Chondrocyte (in vitro differentiated cells): Measurements from ENCODE around the gene TBC1D5. TPM values are rescaled to one million over a fixed set of nuclear protein-coding genes. Genes with fewer than 3 reads are reported as not detected.

Experiments
- DNase-seq: peaks from one replicate; pipeline ENCODE4 v3.0.0; 2021; ENCODE audit warnings: mixed read lengths, low spot score
- H3K27ac Mint-ChIP-seq: one replicate; pipeline ENCODE4 v1.8.0; 2021; ENCODE audit warnings: mild to moderate bottlenecking, moderate library complexity, mixed read lengths; ENCODE audit not compliant: unreplicated experiment
- H3K27me3 Mint-ChIP-seq: 2 replicates; pipeline ENCODE4 v1.8.0; 2021; ENCODE audit warnings: low read depth, mixed read lengths
- H3K36me3 Mint-ChIP-seq: 2 replicates; pipeline ENCODE4 v1.8.0; 2021; ENCODE audit warnings: low read depth, mixed read lengths
- H3K4me1 Mint-ChIP-seq: 2 replicates; pipeline ENCODE4 v1.8.0; 2021; ENCODE audit warnings: low read depth, mild to moderate bottlenecking, mixed read lengths
- H3K4me3 Mint-ChIP-seq: one replicate; pipeline ENCODE4 v1.8.0; 2021; ENCODE audit warnings: mild to moderate bottlenecking, moderate library complexity, mixed read lengths; ENCODE audit not compliant: unreplicated experiment
- H3K9me3 Mint-ChIP-seq: 2 replicates; pipeline ENCODE4 v1.8.0; 2021; ENCODE audit warnings: low read depth, mixed read lengths
- total RNA-seq: library from RNA; stranded (reverse); gene quantifications from 3 replicates; pipeline ENCODE4 v1.2.1, GENCODE V29; 2021
- TF ChIP-seq, protein P1 (sequence below): fragments of 200-600 bp; sonication (generic); IDR thresholded peaks from 2 replicates; pipeline ENCODE4 v1.5.0; 2021; ENCODE audit warnings: antibody characterized with exemption, mild to moderate bottlenecking, moderate library complexity

The TBC1D5 gene
- total RNA-seq, 1 donor from 2014 or later: 44.6 TPM

DNA sequence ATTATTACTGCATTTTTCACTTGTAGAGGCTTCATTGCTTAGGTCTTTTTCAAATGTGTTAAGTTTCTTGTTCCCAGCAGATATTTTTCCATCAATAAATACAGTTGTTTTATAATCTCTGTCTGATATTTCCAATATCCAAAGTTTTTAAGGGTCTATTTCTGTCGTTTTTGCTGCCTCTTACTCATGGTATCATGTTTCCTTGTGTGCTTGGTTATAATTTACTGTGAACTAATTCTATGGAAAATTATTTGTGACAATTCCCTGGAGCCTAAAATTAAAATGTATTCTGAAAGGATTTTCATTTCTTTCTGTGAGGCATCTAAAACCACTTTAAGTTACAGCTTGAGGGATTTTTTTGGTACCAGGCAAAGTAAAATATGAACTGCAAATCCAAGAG lies 17.5 kb downstream of the TBC1D5 start:
- peaks cover 3% of the 10 kb centered on the region for H3K4me1 Mint-ChIP-seq
- TF ChIP-seq, protein P1, sequence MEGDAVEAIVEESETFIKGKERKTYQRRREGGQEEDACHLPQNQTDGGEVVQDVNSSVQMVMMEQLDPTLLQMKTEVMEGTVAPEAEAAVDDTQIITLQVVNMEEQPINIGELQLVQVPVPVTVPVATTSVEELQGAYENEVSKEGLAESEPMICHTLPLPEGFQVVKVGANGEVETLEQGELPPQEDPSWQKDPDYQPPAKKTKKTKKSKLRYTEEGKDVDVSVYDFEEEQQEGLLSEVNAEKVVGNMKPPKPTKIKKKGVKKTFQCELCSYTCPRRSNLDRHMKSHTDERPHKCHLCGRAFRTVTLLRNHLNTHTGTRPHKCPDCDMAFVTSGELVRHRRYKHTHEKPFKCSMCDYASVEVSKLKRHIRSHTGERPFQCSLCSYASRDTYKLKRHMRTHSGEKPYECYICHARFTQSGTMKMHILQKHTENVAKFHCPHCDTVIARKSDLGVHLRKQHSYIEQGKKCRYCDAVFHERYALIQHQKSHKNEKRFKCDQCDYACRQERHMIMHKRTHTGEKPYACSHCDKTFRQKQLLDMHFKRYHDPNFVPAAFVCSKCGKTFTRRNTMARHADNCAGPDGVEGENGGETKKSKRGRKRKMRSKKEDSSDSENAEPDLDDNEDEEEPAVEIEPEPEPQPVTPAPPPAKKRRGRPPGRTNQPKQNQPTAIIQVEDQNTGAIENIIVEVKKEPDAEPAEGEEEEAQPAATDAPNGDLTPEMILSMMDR: no peak
- H3K4me3 Mint-ChIP-seq: no peak overlapping the region
- no peak overlapping the region for H3K27ac Mint-ChIP-seq
- no peak for DNase-seq
- no peaks in the 10 kb centered on the region for H3K27me3 Mint-ChIP-seq
- H3K36me3 Mint-ChIP-seq: peaks cover 13% of the 10 kb centered on the region
- H3K9me3 Mint-ChIP-seq: peaks cover 11% of the 10 kb centered on the region

GRCh38 chr3:17724122-17724521 lies 18.3 kb downstream of the TBC1D5 start:
- TF ChIP-seq, protein P1: no peak
- DNase-seq: no peak
- no peak overlapping the region for H3K4me3 Mint-ChIP-seq
- peaks cover 11% of the 10 kb centered on the region for H3K9me3 Mint-ChIP-seq
- H3K27me3 Mint-ChIP-seq: no peaks in the 10 kb centered on the region
- peaks cover 13% of the 10 kb centered on the region for H3K36me3 Mint-ChIP-seq
- H3K27ac Mint-ChIP-seq: no peak overlapping the region
- peaks cover 3% of the 10 kb centered on the region for H3K4me1 Mint-ChIP-seq

DNA sequence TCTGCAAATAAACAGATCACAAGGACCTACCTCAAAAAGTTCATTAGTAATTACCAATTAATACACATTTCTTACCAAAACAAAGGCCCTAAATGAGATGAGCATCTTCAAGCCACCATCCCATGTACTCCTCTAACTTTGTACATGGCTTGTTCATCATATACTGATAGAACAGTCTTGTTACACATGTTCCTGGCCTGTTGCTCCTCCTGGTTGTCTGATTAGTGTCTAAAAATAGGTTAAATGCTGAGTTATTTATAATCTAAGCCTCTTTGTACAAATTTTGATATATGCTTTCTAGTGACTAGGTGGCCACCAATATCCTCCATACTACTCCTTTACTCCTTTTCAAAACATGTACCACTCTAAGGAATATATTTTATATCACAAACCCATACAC lies 25.0 kb downstream of the TBC1D5 start:
- no peak overlapping the region for H3K4me3 Mint-ChIP-seq
- TF ChIP-seq, protein P1: no peak
- no peaks in the 10 kb centered on the region for H3K27me3 Mint-ChIP-seq
- H3K4me1 Mint-ChIP-seq: peaks cover 11% of the 10 kb centered on the region
- H3K27ac Mint-ChIP-seq: no peak overlapping the region
- DNase-seq: no peak
- H3K9me3 Mint-ChIP-seq: peaks cover 19% of the 10 kb centered on the region
- peaks cover 17% of the 10 kb centered on the region for H3K36me3 Mint-ChIP-seq

DNA sequence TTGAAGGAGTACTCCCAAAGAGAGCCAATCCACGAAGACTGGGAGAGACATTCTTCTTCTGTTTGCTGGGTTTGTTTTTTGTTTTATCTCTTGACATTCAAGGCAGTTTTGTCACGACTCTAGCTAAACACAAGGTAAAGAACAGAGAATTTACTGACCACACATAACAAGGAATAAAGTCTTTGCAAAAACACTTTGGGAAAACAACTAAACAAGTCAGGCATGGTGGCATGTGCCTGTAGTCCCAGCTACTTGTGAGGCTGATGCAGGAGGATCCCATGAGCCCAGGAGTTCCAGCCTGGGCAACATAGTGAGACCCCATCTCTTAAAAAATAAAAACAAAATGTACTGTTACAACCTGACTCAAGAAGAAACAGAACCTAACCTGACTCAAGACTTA lies 28.0 kb downstream of the TBC1D5 start:
- Mint-ChIP-seq H3K9me3 (peaks cover 19% of the 10 kb centered on the region), H3K4me1 (peaks cover 11% of the 10 kb centered on the region), H3K36me3 (peaks cover 17% of the 10 kb centered on the region), H3K27me3 (no peaks in the 10 kb centered on the region), H3K4me3 (no peak overlapping the region), H3K27ac (no peak overlapping the region)
- DNase-seq: no peak
- TF ChIP-seq, protein P1: no peak

DNA sequence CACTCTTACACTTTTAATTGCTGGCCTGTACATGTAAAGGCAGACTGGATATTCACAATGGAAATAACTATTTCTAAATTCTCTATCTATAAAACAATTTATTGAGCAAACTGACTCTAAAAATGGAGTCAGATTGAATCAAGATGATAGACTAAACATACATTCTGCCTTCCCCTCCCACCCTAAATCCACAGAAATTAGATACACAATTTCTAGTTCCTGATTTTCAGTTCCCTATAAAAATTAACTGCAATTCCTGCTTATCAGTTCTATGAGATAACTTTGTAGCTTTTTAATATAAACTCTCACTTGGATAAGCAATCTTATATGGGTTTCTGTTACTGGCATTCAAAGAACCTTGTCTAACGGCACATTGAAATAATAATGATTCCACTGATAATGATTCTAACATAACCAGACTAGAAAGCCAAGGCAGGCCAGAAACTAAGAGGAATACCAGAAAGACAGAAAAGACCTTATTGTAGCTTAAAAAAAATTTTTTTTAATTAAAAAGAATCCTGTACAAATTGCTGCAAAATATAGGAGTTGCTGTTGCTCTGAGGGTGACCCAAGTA lies 33.1 kb downstream of the TBC1D5 start:
- no peak for DNase-seq
- Mint-ChIP-seq H3K27me3 (no peaks in the 10 kb centered on the region), H3K36me3 (peaks cover 10% of the 10 kb centered on the region), H3K9me3 (peaks cover 9% of the 10 kb centered on the region), H3K27ac (no peak overlapping the region), H3K4me1 (no peaks in the 10 kb centered on the region), H3K4me3 (no peak overlapping the region)
- TF ChIP-seq, protein P1: no peak
